Smooth muscle cell of the umbilical artery (primary cell): Measurements from ENCODE around the gene EFS. TPM values are rescaled to one million over a fixed set of nuclear protein-coding genes. Genes with fewer than 3 reads are reported as not detected.

Experiments used
- total RNA-seq: library from RNA; depleted of rRNA; stranded (reverse); fragments of >200 nt; gene quantifications from 2 replicates; pipeline ENCODE4 v1.2.3, GENCODE V29; 2014

Gene EFS, protein sequence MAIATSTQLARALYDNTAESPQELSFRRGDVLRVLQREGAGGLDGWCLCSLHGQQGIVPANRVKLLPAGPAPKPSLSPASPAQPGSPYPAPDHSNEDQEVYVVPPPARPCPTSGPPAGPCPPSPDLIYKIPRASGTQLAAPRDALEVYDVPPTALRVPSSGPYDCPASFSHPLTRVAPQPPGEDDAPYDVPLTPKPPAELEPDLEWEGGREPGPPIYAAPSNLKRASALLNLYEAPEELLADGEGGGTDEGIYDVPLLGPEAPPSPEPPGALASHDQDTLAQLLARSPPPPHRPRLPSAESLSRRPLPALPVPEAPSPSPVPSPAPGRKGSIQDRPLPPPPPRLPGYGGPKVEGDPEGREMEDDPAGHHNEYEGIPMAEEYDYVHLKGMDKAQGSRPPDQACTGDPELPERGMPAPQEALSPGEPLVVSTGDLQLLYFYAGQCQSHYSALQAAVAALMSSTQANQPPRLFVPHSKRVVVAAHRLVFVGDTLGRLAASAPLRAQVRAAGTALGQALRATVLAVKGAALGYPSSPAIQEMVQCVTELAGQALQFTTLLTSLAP
- 1.8 and 5.6 TPM in 2 replicates for total RNA-seq

DNA sequence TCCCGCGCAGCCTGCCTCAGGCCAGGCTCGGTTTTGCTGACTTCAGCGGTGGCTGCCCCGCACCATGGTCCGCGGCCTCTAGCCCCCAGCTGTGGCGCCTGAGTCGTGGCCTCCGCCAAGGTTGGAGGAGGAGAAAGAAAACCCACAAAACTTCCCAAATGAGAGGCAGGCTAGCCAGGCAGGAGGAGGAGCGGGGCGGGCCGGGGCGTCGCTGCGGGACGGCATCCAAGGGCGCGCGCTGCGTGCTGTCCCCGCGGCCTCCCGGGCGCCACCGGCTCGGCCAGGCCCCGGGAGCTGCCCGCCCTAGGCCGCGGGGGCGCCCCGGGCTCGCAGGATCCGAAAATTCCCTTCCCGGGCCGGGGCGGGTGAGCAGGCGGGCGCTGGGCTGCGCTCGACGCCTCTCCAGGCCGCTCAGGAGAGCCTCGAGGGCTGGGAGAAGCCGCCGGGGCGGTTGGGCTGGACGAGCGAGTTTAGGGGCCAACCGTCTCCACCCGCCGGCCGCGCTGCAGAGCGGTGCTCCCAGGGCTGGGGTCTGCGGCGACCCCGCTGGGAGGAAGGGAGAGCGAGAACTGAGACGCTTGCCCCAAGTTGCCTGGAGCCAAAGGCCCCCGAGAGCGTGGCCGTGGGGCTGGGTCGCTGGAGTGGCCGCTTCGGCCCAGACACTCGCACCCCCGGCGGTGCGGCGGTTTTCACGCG lies at the start of gene EFS:
Gene EFS, minus strand, starts transcription at position 137 of the 696 bp plus-strand sequence. CDS start 147 bp downstream, outside the sequence.

DNA sequence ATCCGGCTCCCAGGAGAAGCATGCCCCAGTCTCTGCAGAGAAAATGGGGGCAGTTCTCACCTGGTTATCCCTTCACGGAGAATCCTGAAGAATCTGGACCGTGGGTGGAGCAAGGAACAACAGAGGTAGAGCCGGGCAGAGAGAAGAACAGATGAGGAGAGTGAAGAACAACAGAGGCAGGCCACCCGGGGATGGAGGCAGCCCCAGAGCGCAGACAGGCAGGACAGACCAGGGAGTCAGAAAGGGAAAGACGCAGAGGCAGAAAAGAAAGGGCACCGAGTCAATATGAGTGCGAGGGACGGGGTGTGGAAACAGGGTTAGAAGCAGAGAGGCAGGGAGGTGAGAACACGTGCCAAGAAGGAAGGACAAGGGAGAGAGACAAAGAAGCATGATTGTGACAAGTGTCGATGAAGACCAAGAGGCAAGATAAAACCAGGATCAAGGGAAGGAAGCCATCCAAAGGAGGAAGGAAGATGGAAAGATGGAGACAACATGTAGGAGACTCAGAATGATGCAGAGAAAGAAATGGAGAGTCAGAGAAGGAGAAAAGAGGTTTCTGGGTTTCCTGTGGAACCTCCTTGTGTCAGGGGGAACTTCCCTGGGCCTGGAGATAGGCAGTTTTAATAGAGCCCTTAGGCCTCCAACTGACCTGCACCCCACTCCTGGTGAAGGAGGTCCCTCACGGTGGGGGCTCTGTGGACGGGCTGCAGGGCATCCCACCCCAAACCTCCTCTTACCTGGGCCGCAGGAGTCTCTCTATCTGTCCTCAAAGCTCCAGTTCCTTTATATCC lies 42.7 kb upstream of the EFS start, which contains the start of gene MYH6:
Gene MYH6, minus strand, starts transcription at position 758 of the 791 bp plus-strand sequence. CDS start 1,050 bp downstream, outside the sequence.

DNA sequence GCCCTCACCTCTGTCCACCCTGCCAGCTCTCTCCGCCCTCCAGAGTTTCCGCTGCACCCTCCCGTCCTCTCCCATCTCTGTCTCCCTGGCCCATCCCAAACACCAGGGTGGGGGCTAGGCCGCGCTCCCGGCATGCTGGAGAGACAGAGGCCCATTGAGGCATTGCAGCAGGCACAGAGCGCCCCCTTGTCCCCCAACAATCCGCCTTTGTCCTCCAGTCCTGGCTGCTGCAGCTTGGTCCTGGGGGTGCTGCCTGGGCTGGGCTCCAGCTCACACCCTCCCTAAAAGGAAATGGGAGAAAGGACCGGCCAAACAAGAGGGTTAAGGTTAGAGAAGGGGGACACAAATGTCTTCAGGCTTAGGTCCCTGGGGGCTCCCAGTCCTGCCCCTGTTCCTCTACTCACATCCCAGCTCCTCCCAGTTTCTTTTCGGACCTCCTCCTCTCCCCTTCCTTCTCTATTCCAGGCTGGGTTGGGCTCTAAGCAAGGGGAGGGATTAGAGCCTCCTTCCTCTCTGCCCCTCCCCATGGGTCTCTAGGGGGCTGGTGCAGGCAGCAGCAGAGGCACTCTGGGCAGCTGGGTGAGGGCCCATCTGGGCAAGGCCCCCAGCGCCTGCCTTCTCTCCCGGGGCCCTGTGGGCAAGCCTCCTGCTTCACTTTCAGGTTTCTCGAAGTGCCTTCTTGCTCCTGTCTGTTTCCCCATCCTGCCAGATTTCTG lies 11.7 kb upstream of the EFS start, which contains the start of gene CMTM5:
Gene CMTM5, plus strand, starts transcription at position 565 of the 716 bp plus-strand sequence. CDS start 206 bp downstream, outside the sequence.

DNA sequence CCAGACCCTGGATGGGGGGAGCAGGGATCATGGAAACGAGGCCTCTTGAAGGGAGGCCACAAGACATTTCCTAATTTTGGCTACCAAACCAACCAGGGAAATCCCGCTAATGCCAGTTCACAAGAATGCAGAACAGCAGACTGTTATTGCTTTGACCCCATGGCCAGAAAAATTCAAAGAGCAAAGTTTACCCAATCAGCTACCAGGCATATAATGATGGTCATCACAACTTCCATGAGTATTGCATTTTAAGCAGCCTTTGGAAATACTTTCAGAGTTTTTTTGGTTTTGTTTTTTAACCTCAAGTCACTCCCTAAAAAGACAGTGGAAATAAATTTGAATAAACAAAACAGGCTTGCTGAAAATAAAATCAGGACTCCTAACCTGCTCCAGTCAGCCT lies 7.5 kb upstream of the EFS start, which contains the start of gene IL25:
Gene IL25, plus strand, starts transcription at position 301 of the 400 bp plus-strand sequence.

DNA sequence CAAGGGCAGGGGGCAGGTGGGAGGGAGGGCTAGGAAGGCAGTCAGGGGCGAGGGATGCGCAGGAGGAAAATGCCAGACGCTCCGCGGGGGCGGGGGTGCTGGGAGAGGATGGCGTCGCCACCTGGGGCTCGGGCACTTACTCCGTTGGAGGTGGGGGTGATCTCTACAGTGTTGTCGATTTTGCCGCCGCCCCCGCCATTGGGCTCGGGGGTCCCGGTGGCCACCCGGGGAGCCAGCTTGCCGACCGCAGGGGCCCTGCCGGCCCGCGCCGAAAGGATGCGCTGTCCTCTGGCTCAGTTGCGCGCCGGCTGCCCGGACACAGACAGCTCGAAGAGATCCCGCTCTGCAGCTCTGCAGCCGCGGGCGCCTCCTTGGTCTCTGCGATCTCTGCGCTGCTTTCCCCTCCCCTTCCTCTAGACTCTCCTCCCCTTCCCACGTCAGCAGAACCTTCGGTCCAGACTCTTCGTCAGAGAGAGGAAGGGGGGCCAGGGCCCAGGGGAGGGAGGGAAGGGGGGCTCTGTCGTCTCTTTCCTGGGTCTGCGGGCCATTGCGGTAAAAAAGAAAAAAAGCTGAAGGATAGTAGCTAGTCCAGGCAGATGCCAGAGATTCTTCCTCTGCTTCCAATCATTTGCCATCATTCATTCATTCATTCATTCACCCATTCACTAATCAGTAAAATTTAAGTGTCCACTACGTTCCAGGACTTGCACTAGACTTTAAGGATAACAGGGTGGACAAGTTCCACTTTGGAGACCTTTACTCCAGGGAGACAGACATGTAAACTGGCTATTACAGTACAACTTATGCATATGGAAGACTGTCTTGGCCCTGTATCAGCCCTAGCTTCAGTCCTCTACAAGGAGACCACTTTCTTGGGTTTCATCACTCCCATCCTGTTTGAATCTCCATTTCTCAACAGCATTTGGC lies 12.2 kb downstream of the EFS start, which contains the start of gene SLC22A17:
Gene SLC22A17, minus strand, starts transcription at position 382 of the 927 bp plus-strand sequence.

DNA sequence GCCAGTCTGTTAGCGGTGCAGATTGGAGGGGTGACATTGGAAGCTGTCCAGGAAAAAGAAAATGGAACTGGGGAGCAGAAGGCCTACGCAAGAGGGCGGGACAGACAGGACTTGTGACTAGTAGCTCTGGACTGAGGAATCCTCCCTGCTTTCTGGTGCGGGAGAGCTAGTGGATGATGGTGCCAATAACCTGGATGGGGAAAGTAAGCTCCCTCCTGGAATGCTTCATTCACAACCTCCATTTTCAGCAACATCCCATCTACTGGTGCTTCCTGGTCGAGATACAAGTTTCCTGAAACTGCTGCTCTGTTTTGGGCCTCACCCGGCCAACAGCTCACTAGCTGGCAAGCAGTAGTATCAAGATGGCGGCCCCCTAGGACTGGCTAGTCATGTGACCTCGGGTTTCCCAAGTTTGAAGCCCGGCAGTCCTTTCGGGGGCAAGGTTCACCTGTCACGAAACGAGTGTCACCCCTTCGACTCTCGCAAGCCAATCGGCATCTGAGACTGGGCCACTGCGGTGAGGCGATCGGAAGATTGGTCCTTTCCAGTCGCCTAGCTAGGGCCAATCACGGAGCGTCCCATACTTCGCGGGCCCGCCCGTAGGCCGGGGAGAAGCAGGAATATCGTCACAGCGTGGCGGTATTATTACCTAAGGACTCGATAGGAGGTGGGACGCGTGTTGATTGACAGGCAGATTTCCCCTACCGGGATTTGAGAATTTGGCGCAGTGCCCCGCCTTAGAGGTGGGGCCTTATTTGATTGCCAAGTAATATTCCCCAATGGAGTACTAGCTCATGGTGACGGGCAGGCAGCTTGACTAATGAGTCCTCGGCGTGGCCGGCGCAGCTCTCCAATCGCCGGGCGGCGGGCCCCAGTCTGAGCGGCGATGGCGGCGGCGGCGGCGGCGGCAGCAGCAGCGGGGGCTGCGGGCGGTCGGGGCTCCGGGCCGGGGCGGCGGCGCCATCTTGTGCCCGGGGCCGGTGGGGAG lies 44.1 kb downstream of the EFS start, which contains the start of gene PABPN1:
Gene PABPN1, plus strand, starts transcription at position 874 of the 988 bp plus-strand sequence. Its CDS starts 13 bp downstream, at position 887.

DNA sequence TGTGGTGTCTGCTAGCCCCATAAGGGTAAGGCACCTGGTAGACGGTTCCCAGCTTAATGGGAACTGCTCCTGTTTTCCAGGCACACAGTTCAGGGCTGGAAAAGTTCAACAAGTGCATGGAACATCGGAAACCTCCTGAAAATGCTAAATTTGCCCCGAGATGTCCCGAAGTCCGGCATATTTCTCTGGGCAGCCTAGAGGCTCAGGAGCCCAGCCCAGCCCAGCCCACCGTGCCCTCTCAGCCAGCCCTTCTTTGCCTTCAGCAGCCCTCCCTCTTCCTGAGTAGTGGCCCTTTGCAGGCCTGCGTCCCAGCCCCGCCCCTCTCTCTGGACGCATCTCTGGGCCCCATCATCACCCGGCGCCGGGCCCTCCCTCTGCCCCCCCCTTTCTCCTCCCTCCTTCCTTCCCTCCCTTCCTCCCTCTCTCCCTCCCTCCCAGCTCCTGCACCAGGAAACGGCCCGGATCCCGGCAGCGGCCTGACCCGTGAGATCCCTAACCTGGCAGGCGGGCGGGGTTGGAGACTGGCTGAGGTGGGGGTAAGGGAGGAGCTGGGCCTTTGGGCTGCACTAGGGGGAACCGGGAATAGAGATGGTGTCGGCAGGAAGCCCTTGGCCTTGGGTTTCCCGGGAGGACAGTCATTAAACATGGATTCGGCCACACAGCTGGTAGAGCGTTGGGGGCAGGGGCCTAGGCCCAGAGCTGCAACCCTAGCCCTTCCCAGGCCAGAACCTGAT lies 58.4 kb downstream of the EFS start, which contains the start of gene BCL2L2:
Gene BCL2L2, plus strand, starts transcription at position 422 of the 734 bp plus-strand sequence. CDS start 935 bp downstream, outside the sequence.

Other genes with a start within 250 kb of the EFS start
- not detected in 2 replicates for gene CEBPE, start 245.9 kb downstream of the EFS start, total RNA-seq
- gene SLC7A8, start 181.5 kb downstream of the EFS start, total RNA-seq, result 0.89 and 1.8 TPM in 2 replicates
- gene RNF212B, start 127.2 kb downstream of the EFS start, total RNA-seq, result not detected in 2 replicates
- 3.6 and 4.9 TPM in 2 replicates for gene HOMEZ, start 79.0 kb downstream of the EFS start, total RNA-seq
- gene PPP1R3E, start 62.3 kb downstream of the EFS start, total RNA-seq, result 2.3 and 3.0 TPM in 2 replicates
- gene BCL2L2, start 58.3 kb downstream of the EFS start, total RNA-seq, result 18.4 and 24.9 TPM in 2 replicates
- 98.9 and 104 TPM in 2 replicates for gene PABPN1, start 43.7 kb downstream of the EFS start, total RNA-seq
- 30.4 and 54.9 TPM in 2 replicates for gene SLC22A17, start 12.3 kb downstream of the EFS start, total RNA-seq
- not detected in 2 replicates for gene IL25, start 7.6 kb upstream of the EFS start, total RNA-seq
- gene CMTM5, start 11.9 kb upstream of the EFS start, total RNA-seq, result not detected in 2 replicates
- not detected in 2 replicates for gene MYH6, start 43.1 kb upstream of the EFS start, total RNA-seq
- gene MYH7, start 70.5 kb upstream of the EFS start, total RNA-seq, result not detected in 2 replicates
- 34.2 and 41.0 TPM in 2 replicates for gene NGDN, start 104.5 kb upstream of the EFS start, total RNA-seq
- gene ZFHX2, start 186.6 kb upstream of the EFS start, total RNA-seq, result 0.30 and 0.97 TPM in 2 replicates
- gene THTPA, start 191.1 kb upstream of the EFS start, total RNA-seq, result 13.0 and 24.3 TPM in 2 replicates
- 8.9 and 14.0 TPM in 2 replicates for gene AP1G2, start 202.6 kb upstream of the EFS start, total RNA-seq
- not detected in 2 replicates for gene JPH4, start 213.6 kb upstream of the EFS start, total RNA-seq